Left renal cortex interstitium (tissue), 4 donors: ENCODE measurements around the gene TEF. TPM values are rescaled to one million over a fixed set of nuclear protein-coding genes. Genes with fewer than 3 reads are reported as not detected.

Experiments
- DNase-seq, 4 donors: peaks; one replicate each; pipeline ENCODE4 v3.0.0-alpha.2; 2013; ENCODE audit warnings: low read depth in 4 of 4, low spot score in 2 of 4, missing footprints in 1 of 4
- polyA plus RNA-seq, 4 donors: library from polyadenylated mRNA; unstranded; fragments of 120-200 nt; gene quantifications; one replicate each; pipeline ENCODE4 v1.2.1, GENCODE V29; 2013; ENCODE audit not compliant: insufficient read length in 4 of 4

The TEF gene
- polyA plus RNA-seq, 4 donors = 14.9 to 19.4 (median 18.8) TPM

GRCh38 chr22:41353862-41354575 lies 27.7 kb upstream of the TEF start:
- no peak for DNase-seq

GRCh38 chr22:41354979-41355378 lies 26.8 kb upstream of the TEF start:
- no peak for DNase-seq

- no peak for DNase-seq
These were observed 25.8 kb upstream of the TEF start for GRCh38 chr22:41355895-41356294.

GRCh38 chr22:41356430-41357028 lies 25.2 kb upstream of the TEF start:
- DNase-seq = no peak

GRCh38 chr22:41357191-41357590 lies 24.6 kb upstream of the TEF start:
- DNase-seq = no peak

- no peak for DNase-seq
These were observed 22.8 kb upstream of the TEF start for GRCh38 chr22:41358927-41359326.

GRCh38 chr22:41359376-41359775 lies 22.4 kb upstream of the TEF start:
- DNase-seq = no peak

- peak in 1 of 4 donors; percentile 49 for DNase-seq
These were observed 21.6 kb upstream of the TEF start for GRCh38 chr22:41360126-41360525.

GRCh38 chr22:41361716-41362310 lies 19.9 kb upstream of the TEF start:
- no peak for DNase-seq

- no peak for DNase-seq
These were observed 19.1 kb upstream of the TEF start for GRCh38 chr22:41362615-41363014.

- DNase-seq = no peak
These were observed 17.5 kb upstream of the TEF start for GRCh38 chr22:41364233-41364632.

GRCh38 chr22:41364955-41365354 lies 16.8 kb upstream of the TEF start:
- no peak for DNase-seq

- no peak for DNase-seq
These were observed 16.3 kb upstream of the TEF start for GRCh38 chr22:41365425-41365824.

GRCh38 chr22:41366323-41367029 lies 15.3 kb upstream of the TEF start:
- DNase-seq = no peak

- peak in 3 of 4 donors; percentile 74 to 85 (median 78) for DNase-seq
These were observed 14.6 kb upstream of the TEF start for GRCh38 chr22:41367039-41367679.

- no peak for DNase-seq
These were observed 13.8 kb upstream of the TEF start for GRCh38 chr22:41367680-41368542.

GRCh38 chr22:41368543-41369423 lies 13.0 kb upstream of the TEF start:
- no peak for DNase-seq

GRCh38 chr22:41369424-41369745 lies 12.4 kb upstream of the TEF start:
- no peak for DNase-seq

- DNase-seq = no peak
These were observed 11.9 kb upstream of the TEF start for GRCh38 chr22:41369837-41370236.
